MCF 10A (cell line): ENCODE data around the gene BGN. TPM values are rescaled to one million over a fixed set of nuclear protein-coding genes. Genes with fewer than 3 reads are reported as not detected.

Experiments
- BruUV-seq: library from RNA; stranded (reverse); fragments of 400-500 nt; replicated peaks from 2 replicates; lab custom pipeline; 2021; lab: Mats Ljungman, UMichigan
- CTCF ChIA-PET: fragments of 300-600 bp; sonication (Branson Sonifier 250); formaldehyde crosslinking; extraction: SDS; loops from one replicate; lab custom pipeline; 2021; ENCODE audit warnings: antibody characterized with exemption, inconsistent platforms; lab: Yijun Ruan, JAX
- POLR2A ChIA-PET: fragments of 300-600, 350-650 bp; sonication (Branson Sonifier 250); formaldehyde crosslinking; extraction: SDS; loops from one replicate; lab custom pipeline; 2020; ENCODE audit warnings: antibody characterized with exemption, inconsistent platforms; lab: Yijun Ruan, JAX
- DNase-seq: peaks from one replicate; pipeline ENCODE4 v3.0.0-alpha.2; 2018; ENCODE audit not compliant: unreplicated experiment
- H3K27ac Mint-ChIP-seq: one replicate; pipeline ENCODE4 v1.8.0; 2022; ENCODE audit warnings: mild to moderate bottlenecking, low read depth, mixed read lengths; ENCODE audit not compliant: unreplicated experiment
- H3K27me3 Mint-ChIP-seq: one replicate; pipeline ENCODE4 v1.8.0; 2022; ENCODE audit warnings: mixed read lengths; ENCODE audit not compliant: insufficient read depth, unreplicated experiment
- H3K36me3 Mint-ChIP-seq: one replicate; pipeline ENCODE4 v1.8.0; 2022; ENCODE audit warnings: mild to moderate bottlenecking, moderate library complexity, mixed read lengths; ENCODE audit not compliant: insufficient read depth, unreplicated experiment
- H3K4me1 Mint-ChIP-seq: one replicate; pipeline ENCODE4 v1.8.0; 2022; ENCODE audit warnings: mixed read lengths; ENCODE audit not compliant: insufficient read depth, unreplicated experiment
- H3K4me3 Mint-ChIP-seq: one replicate; pipeline ENCODE4 v1.8.0; 2022; ENCODE audit warnings: mild to moderate bottlenecking, moderate library complexity, mixed read lengths; ENCODE audit not compliant: unreplicated experiment
- H3K9me3 Mint-ChIP-seq: one replicate; pipeline ENCODE4 v1.8.0; 2022; ENCODE audit warnings: mixed read lengths; ENCODE audit not compliant: unreplicated experiment
- intact Hi-C: fragments of 100-400 bp; cut with micrococcal nuclease; formaldehyde crosslinking; loops from 2 replicates; pipeline ENCODE4 v1.14.1; 2022
- total RNA-seq: library from RNA; stranded (reverse); gene quantifications from 2 replicates; pipeline ENCODE4 v1.2.3, GENCODE V29; 2022
- TF ChIP-seq, protein P1 (sequence below): fragments of 200-600 bp; IDR thresholded peaks from one replicate; pipeline ENCODE4 v1.8.0; 2022; ENCODE audit warnings: antibody characterized with exemption, mild to moderate bottlenecking; ENCODE audit not compliant: unreplicated experiment

BGN gene
- total RNA-seq, 1 experiment from 2014 or later: 1.3 TPM

DNA sequence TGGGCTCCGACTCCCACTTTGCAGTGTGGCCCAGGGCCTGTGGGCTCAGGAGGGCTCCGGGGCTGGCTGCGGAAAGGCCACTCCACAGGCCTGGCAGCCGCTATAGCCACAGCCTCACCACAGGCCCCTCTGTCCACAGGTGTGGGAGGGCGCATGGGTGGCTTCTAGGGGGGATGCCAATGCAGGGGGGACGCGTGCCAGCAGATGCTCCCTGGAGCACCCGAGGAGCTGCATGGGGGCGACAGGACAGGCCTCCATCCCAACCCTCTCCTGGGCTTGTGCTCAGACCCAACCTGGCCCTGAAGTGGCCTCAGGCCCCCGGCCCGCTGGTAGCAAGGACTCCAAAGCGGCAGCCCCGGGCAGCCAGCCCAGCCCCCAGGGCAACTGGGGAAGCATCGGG is 8.0 kb downstream of the BGN start:
- intact Hi-C loops: no loop called here
- no TSS peak for BruUV-seq
- ChIA-PET POLR2A (no interaction called here), CTCF (interaction anchor here (0.7 kb wide), 1 partner anchor 10 kb away, joined by 3 read pairs; no protein-coding TSS in a partner anchor)
- Mint-ChIP-seq H3K4me1 (no peaks in the 10 kb centered on the region), H3K36me3 (no peaks in the 10 kb centered on the region), H3K27me3 (no peaks in the 10 kb centered on the region), H3K9me3 (peaks cover 8% of the 10 kb centered on the region), H3K27ac (no peak overlapping the region), H3K4me3 (no peak overlapping the region)
- no peak for DNase-seq
- TF ChIP-seq, protein P1, sequence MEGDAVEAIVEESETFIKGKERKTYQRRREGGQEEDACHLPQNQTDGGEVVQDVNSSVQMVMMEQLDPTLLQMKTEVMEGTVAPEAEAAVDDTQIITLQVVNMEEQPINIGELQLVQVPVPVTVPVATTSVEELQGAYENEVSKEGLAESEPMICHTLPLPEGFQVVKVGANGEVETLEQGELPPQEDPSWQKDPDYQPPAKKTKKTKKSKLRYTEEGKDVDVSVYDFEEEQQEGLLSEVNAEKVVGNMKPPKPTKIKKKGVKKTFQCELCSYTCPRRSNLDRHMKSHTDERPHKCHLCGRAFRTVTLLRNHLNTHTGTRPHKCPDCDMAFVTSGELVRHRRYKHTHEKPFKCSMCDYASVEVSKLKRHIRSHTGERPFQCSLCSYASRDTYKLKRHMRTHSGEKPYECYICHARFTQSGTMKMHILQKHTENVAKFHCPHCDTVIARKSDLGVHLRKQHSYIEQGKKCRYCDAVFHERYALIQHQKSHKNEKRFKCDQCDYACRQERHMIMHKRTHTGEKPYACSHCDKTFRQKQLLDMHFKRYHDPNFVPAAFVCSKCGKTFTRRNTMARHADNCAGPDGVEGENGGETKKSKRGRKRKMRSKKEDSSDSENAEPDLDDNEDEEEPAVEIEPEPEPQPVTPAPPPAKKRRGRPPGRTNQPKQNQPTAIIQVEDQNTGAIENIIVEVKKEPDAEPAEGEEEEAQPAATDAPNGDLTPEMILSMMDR: no peak

DNA sequence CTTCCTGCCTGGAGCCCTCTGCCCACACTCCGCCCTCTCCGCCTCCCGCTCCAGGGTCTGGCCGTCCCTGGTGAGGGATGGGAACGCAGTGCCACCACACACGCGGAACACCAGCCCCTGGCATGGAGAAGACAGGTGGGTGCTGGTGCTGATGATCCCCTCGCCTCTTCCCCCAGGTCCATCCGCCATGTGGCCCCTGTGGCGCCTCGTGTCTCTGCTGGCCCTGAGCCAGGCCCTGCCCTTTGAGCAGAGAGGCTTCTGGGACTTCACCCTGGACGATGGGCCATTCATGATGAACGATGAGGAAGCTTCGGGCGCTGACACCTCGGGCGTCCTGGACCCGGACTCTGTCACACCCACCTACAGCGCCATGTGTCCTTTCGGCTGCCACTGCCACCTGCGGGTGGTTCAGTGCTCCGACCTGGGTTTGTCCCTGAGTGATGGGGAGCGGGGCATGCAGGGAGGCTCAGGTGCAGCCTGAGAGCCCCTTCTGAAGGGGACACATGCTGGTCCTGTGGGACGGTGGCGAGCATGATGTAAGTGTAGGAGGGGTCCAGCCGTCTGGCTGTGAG is 9.8 kb downstream of the BGN start:
- ChIA-PET POLR2A (interaction anchor here (0.8 kb wide), 1 partner anchor 11 kb away, joined by 3 read pairs; no protein-coding TSS in a partner anchor), CTCF (no interaction called here)
- no peak for DNase-seq
- intact Hi-C loops: no loop called here
- no peaks in the 10 kb centered on the region for H3K4me1 Mint-ChIP-seq
- no peaks in the 10 kb centered on the region for H3K27me3 Mint-ChIP-seq
- H3K4me3 Mint-ChIP-seq: no peak overlapping the region
- TF ChIP-seq, protein P1: no peak
- H3K27ac Mint-ChIP-seq: no peak overlapping the region
- no peaks in the 10 kb centered on the region for H3K36me3 Mint-ChIP-seq
- BruUV-seq: no TSS peak
- peaks cover 8% of the 10 kb centered on the region for H3K9me3 Mint-ChIP-seq

DNA sequence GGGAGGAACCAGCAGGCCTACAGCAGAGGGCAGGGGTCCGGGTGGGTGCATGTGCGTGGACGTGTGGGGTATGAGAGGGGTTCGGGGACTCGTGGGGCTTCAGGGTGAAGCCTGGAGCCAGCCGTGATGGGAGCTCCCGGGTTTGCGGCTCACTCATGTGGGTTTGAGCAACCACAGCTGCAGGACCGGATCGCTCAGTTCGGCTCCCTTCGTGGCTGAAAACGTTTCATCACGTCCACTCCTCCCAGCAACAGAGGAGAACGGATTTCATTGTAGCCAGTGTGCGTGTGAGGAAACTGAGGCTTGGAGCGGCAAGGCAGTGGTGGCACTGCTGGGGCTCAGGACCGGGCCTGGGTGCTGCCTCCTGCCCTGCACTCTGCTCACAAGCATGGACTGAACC is 10.6 kb downstream of the BGN start:
- intact Hi-C loops: no loop called here
- no peak overlapping the region for H3K27ac Mint-ChIP-seq

DNA sequence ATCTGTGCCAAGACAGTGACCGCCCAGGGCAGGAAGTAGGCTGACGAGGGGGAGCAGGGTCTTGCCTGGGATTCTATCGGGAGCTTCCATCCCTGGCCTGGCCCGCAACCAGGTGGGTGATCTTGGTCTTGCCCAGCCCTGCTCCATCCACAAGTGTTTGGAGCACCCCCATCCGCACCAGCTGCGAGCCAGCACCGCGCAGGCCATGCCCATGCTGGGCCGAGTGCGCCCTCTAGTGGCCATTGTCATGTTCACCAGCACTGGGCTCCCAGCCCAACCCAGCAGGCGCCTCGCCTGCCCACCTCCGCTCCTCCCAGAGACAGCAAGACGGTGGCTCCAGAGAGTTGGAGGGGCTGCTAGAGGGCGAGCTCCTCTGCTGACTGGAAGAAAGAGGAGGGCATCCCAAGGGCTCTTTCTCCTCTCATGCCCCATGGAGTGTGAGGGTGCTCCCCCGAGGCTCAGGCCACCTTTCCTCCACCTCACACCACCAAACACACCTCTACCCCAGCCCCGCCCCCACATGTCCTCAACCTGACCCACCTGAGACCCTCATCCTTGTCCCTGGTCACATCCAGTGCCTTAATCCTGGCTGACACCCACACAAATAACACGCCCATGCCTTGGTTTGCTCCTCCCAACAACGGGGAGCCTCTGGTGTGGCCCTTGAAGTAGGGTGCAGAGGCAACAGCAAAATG is 12.9 kb downstream of the BGN start:
- H3K27ac Mint-ChIP-seq: no peak overlapping the region
- intact Hi-C loops: loop anchor here (2.0 kb wide), 1 partner anchor 475 kb away; no protein-coding TSS in a partner anchor
- no peaks in the 10 kb centered on the region for H3K9me3 Mint-ChIP-seq
- H3K27me3 Mint-ChIP-seq: no peaks in the 10 kb centered on the region
- peak; percentile 68 for DNase-seq
- BruUV-seq: no TSS peak
- TF ChIP-seq, protein P1: peak; percentile 77
- H3K4me3 Mint-ChIP-seq: no peak overlapping the region
- ChIA-PET POLR2A (no interaction called here), CTCF (interaction anchor here (0.5 to 3.1 kb wide), 28 partner anchors 8 to 1041 kb away, joined by 3 to 13 read pairs (median 4); partner anchors contain the start of gene HAUS7)
- H3K4me1 Mint-ChIP-seq: no peaks in the 10 kb centered on the region
- no peaks in the 10 kb centered on the region for H3K36me3 Mint-ChIP-seq

More for the DNA sequence above, 10.6 kb downstream of the BGN start:
- ChIA-PET POLR2A (interaction anchor here (0.8 kb wide), 1 partner anchor 10 kb away, joined by 3 read pairs; no protein-coding TSS in a partner anchor), CTCF (interaction anchor here (0.6 to 2.7 kb wide), 3 partner anchors 406 to 1312 kb away, joined by 3 to 11 read pairs (median 4); no protein-coding TSS in a partner anchor)
- Mint-ChIP-seq H3K9me3 (peaks cover 7% of the 10 kb centered on the region), H3K4me1 (no peaks in the 10 kb centered on the region), H3K4me3 (no peak overlapping the region), H3K27me3 (no peaks in the 10 kb centered on the region), H3K36me3 (no peaks in the 10 kb centered on the region)
- TF ChIP-seq, protein P1: no peak
- no TSS peak for BruUV-seq
- no peak for DNase-seq
